ENCODE results near the gene RAB13.

GRCh38 chr1:153961421-153961820, 24.7 kb downstream of the RAB13 start:
- TF ChIP-seq CTCF (IDR thresholded peaks at IDR 0.05; ENCODE audit: insufficient read depth, low read depth, low read length) (no peak), EZH2 (IDR thresholded peaks at IDR 0.05; ENCODE audit: insufficient read depth, low read length) (no peak)
